Measurements from ENCODE around the gene TPRX2. TPM values are rescaled to one million over a fixed set of nuclear protein-coding genes. Genes with fewer than 3 reads are reported as not detected.
A peak's percentile ranks its signal among the peaks of the same experiment; 100 is the strongest.
"Not testable (repeated sequence)": the region's sequence is repeated elsewhere in the genome, so short reads cannot be mapped to it uniquely, and the experiment has no call there.

TPRX2 gene
- total and polyA plus RNA-seq, 4 experiments from 2014 or later: not detected

- CTCF ChIA-PET (ENCODE audit: partially characterized antibody): no interaction called here
- H3K4me1 Mint-ChIP-seq: no peaks in the 10 kb centered on the region
- H3K36me3 Mint-ChIP-seq: no peaks in the 10 kb centered on the region
These were observed 37.0 kb downstream of the TPRX2 start for GRCh38 chr19:47896019-47896418.

GRCh38 chr19:47896773-47897172, 37.7 kb downstream of the TPRX2 start:
- Mint-ChIP-seq H3K36me3 (no peaks in the 10 kb centered on the region), H3K27ac (no peak overlapping the region), H3K4me3 (no peak overlapping the region), H3K4me1 (no peaks in the 10 kb centered on the region), H3K27me3 (peaks cover 10 to 11% of the 10 kb centered on the region in 2 donors), H3K9me3 (peaks cover 0 to 7% (median 2%) of the 10 kb centered on the region in 8 donors)
- Histone ChIP-seq H3K27ac (ENCODE audit: low read depth, low read length) (no peak overlapping the region), H3K9me3 (ENCODE audit: control insufficient read depth in 1 of 2, low read length in 2 of 2) (no peaks in the 10 kb centered on the region), H3K4me3 (ENCODE audit: low read length in 2 of 2) (no peak overlapping the region), H3K27me3 (ENCODE audit: insufficient read depth, low read length) (no peaks in the 10 kb centered on the region), H3K4me1 (ENCODE audit: insufficient read depth, low read length) (no peaks in the 10 kb centered on the region), H3K36me3 (ENCODE audit: insufficient read depth, low read length) (no peaks in the 10 kb centered on the region)
- intact Hi-C loops (cut with micrococcal nuclease): no loop called here
- CTCF ChIA-PET (ENCODE audit: partially characterized antibody): no interaction called here
- POLR2A ChIA-PET (ENCODE audit: partially characterized antibody): no interaction called here
- DNase-seq: no peak

More at GRCh38 chr19:47896019-47896418, 37.0 kb downstream of the TPRX2 start:
- H3K9me3 ChIP-seq (ENCODE audit: control insufficient read depth in 1 of 2, low read length in 2 of 2): no peaks in the 10 kb centered on the region
- H3K27me3 Mint-ChIP-seq: peaks cover 8 to 10% of the 10 kb centered on the region in 2 donors
- no peak overlapping the region for H3K27ac Mint-ChIP-seq
- H3K36me3 ChIP-seq (ENCODE audit: insufficient read depth, low read length): no peaks in the 10 kb centered on the region
- H3K9me3 Mint-ChIP-seq: peaks cover 0 to 7% (median 3%) of the 10 kb centered on the region in 8 donors
- H3K27me3 ChIP-seq (ENCODE audit: insufficient read depth, low read length): no peaks in the 10 kb centered on the region
- POLR2A ChIA-PET (ENCODE audit: partially characterized antibody): no interaction called here
- H3K4me1 ChIP-seq (ENCODE audit: insufficient read depth, low read length): no peaks in the 10 kb centered on the region
- no peak overlapping the region for H3K27ac ChIP-seq (ENCODE audit: low read depth, low read length)
- DNase-seq: no peak
- intact Hi-C loops (cut with micrococcal nuclease): no loop called here
- no peak overlapping the region for H3K4me3 Mint-ChIP-seq
- H3K4me3 ChIP-seq (ENCODE audit: low read length in 2 of 2): no peak overlapping the region

- H3K27ac Mint-ChIP-seq: peak overlapping the region in 1 of 7 donors; percentile 41
- no peaks in the 10 kb centered on the region for H3K36me3 ChIP-seq (ENCODE audit: insufficient read depth, low read length)
- H3K4me1 ChIP-seq (ENCODE audit: insufficient read depth, low read length): no peaks in the 10 kb centered on the region
- intact Hi-C loops (cut with micrococcal nuclease): no loop called here
- H3K27me3 ChIP-seq (ENCODE audit: insufficient read depth, low read length): no peaks in the 10 kb centered on the region
- POLR2A ChIA-PET (ENCODE audit: partially characterized antibody): no interaction called here
- peaks cover 0 to 7% (median 1%) of the 10 kb centered on the region in 8 donors for H3K9me3 Mint-ChIP-seq
- no peak overlapping the region for H3K27ac ChIP-seq (ENCODE audit: low read depth, low read length)
- H3K27me3 Mint-ChIP-seq: peaks cover 13 to 15% of the 10 kb centered on the region in 2 donors
- H3K9me3 ChIP-seq (ENCODE audit: control insufficient read depth in 1 of 2, low read length in 2 of 2): no peaks in the 10 kb centered on the region
- no peaks in the 10 kb centered on the region for H3K4me1 Mint-ChIP-seq
- CTCF ChIA-PET (ENCODE audit: partially characterized antibody): no interaction called here
- H3K4me3 Mint-ChIP-seq: no peak overlapping the region
- no peak for DNase-seq
- H3K36me3 Mint-ChIP-seq: no peaks in the 10 kb centered on the region
- no peak overlapping the region for H3K4me3 ChIP-seq (ENCODE audit: low read length in 2 of 2)
These were observed 38.8 kb downstream of the TPRX2 start for GRCh38 chr19:47897861-47898260.

- DNase-seq: no peak
- H3K27ac Mint-ChIP-seq: no peak overlapping the region
- no peaks in the 10 kb centered on the region for H3K9me3 ChIP-seq (ENCODE audit: control insufficient read depth in 1 of 2, low read length in 2 of 2)
- H3K4me1 ChIP-seq (ENCODE audit: insufficient read depth, low read length): no peaks in the 10 kb centered on the region
- POLR2A ChIA-PET (ENCODE audit: partially characterized antibody): no interaction called here
- H3K4me1 Mint-ChIP-seq: no peaks in the 10 kb centered on the region
- H3K27me3 Mint-ChIP-seq: peaks cover 13 to 18% of the 10 kb centered on the region in 2 donors
- no peaks in the 10 kb centered on the region for H3K27me3 ChIP-seq (ENCODE audit: insufficient read depth, low read length)
- H3K36me3 Mint-ChIP-seq: no peaks in the 10 kb centered on the region
- no peaks in the 10 kb centered on the region for H3K36me3 ChIP-seq (ENCODE audit: insufficient read depth, low read length)
- CTCF ChIA-PET (ENCODE audit: partially characterized antibody): no interaction called here
- no peak overlapping the region for H3K27ac ChIP-seq (ENCODE audit: low read depth, low read length)
- H3K4me3 Mint-ChIP-seq: no peak overlapping the region
- intact Hi-C loops (cut with micrococcal nuclease): no loop called here
- no peak overlapping the region for H3K4me3 ChIP-seq (ENCODE audit: low read length in 2 of 2)
- H3K9me3 Mint-ChIP-seq: peaks cover 0 to 7% (median 0%) of the 10 kb centered on the region in 8 donors
These were observed 40.3 kb downstream of the TPRX2 start for GRCh38 chr19:47899335-47899734.

- no peak overlapping the region for H3K4me3 ChIP-seq (ENCODE audit: low read length in 2 of 2)
- DNase-seq: no peak
- H3K9me3 Mint-ChIP-seq: peaks cover 0 to 3% (median 0%) of the 10 kb centered on the region in 8 donors
- CTCF ChIA-PET (ENCODE audit: partially characterized antibody): no interaction called here
- H3K27ac ChIP-seq (ENCODE audit: low read depth, low read length): no peak overlapping the region
- H3K27me3 ChIP-seq (ENCODE audit: insufficient read depth, low read length): no peaks in the 10 kb centered on the region
- H3K27ac Mint-ChIP-seq: no peak overlapping the region
- H3K27me3 Mint-ChIP-seq: peaks cover 13 to 18% of the 10 kb centered on the region in 2 donors
- POLR2A ChIA-PET (ENCODE audit: partially characterized antibody): no interaction called here
- no peak overlapping the region for H3K4me3 Mint-ChIP-seq
- no peaks in the 10 kb centered on the region for H3K9me3 ChIP-seq (ENCODE audit: control insufficient read depth in 1 of 2, low read length in 2 of 2)
- H3K4me1 ChIP-seq (ENCODE audit: insufficient read depth, low read length): no peaks in the 10 kb centered on the region
- intact Hi-C loops (cut with micrococcal nuclease): no loop called here
- H3K4me1 Mint-ChIP-seq: no peaks in the 10 kb centered on the region
- no peaks in the 10 kb centered on the region for H3K36me3 Mint-ChIP-seq
- H3K36me3 ChIP-seq (ENCODE audit: insufficient read depth, low read length): no peaks in the 10 kb centered on the region
These were observed 42.3 kb downstream of the TPRX2 start for GRCh38 chr19:47901370-47901769.

- H3K36me3 ChIP-seq (ENCODE audit: insufficient read depth, low read length); H3K4me3 ChIP-seq (ENCODE audit: low read length in 2 of 2); H3K27me3 Mint-ChIP-seq; H3K9me3 Mint-ChIP-seq; intact Hi-C loops (cut with micrococcal nuclease); H3K27ac Mint-ChIP-seq; CTCF ChIA-PET (ENCODE audit: partially characterized antibody); H3K4me3 Mint-ChIP-seq; H3K27ac ChIP-seq (ENCODE audit: low read depth, low read length); H3K27me3 ChIP-seq (ENCODE audit: insufficient read depth, low read length); H3K4me1 ChIP-seq (ENCODE audit: insufficient read depth, low read length); POLR2A ChIA-PET (ENCODE audit: partially characterized antibody); H3K4me1 Mint-ChIP-seq; H3K9me3 ChIP-seq (ENCODE audit: control insufficient read depth in 1 of 2, low read length in 2 of 2); H3K36me3 Mint-ChIP-seq: not testable (repeated sequence)
- peak; percentile 70 to 81 (median 73) for DNase-seq
These were observed 50.3 kb downstream of the TPRX2 start for GRCh38 chr19:47909350-47909749.

GRCh38 chr19:47910191-47910590, 51.2 kb downstream of the TPRX2 start:
- DNase-seq; H3K9me3 ChIP-seq (ENCODE audit: control insufficient read depth in 1 of 2, low read length in 2 of 2); H3K27ac Mint-ChIP-seq; CTCF ChIA-PET (ENCODE audit: partially characterized antibody); intact Hi-C loops (cut with micrococcal nuclease); H3K4me3 ChIP-seq (ENCODE audit: low read length in 2 of 2); POLR2A ChIA-PET (ENCODE audit: partially characterized antibody); H3K36me3 Mint-ChIP-seq; H3K9me3 Mint-ChIP-seq; H3K4me1 Mint-ChIP-seq; H3K27me3 ChIP-seq (ENCODE audit: insufficient read depth, low read length); H3K4me3 Mint-ChIP-seq; H3K27me3 Mint-ChIP-seq; H3K4me1 ChIP-seq (ENCODE audit: insufficient read depth, low read length); H3K27ac ChIP-seq (ENCODE audit: low read depth, low read length); H3K36me3 ChIP-seq (ENCODE audit: insufficient read depth, low read length): not testable (repeated sequence)

Data from CD4-positive, alpha-beta memory T cell (primary cell).